MM.1S (cell line): Measurements from ENCODE around the gene EHHADH.

Source experiments
- CTCF ChIP-seq: fragments of 300-600 bp; sonication (generic); IDR thresholded peaks from 2 replicates; pipeline ENCODE4 v1.5.1; 2016; ENCODE audit warnings: antibody characterized with exemption, low read length, mixed read lengths
- EZH2 ChIP-seq: fragments of 300-600 bp; sonication (generic); optimal IDR thresholded peaks from 2 replicates; pipeline ENCODE3; 2017; ENCODE audit warnings: low read depth, mild to moderate bottlenecking, antibody characterized with exemption, low read length, mixed read lengths

- TF ChIP-seq CTCF (no peak), EZH2 (no peak)
Observed at GRCh38 chr3:185162634-185163033, 91.2 kb downstream of the EHHADH start.
